Measurements from ENCODE around the gene CYSLTR2.

CYSLTR2 gene

DNA sequence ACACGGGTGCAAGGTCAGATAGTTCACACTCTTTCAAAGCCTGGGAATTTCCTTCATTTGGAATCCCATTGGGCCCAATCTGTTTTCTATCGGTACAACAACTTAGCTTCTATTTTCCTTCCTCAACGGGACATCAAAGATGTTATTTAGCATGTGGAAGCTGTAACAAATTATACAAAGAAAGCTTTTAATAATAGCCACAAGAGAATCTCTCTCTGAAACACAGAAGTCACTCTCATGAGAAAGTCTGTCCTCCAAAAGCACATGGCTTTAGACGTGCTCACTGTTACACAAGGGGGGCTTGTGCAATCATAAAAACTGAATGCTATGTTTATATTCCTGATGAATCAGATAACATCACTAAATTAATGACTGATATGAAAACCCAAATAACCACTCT is 28.9 kb upstream of the CYSLTR2 start:
- Histone ChIP-seq H3K4me3 (ENCODE audit: low read depth, low read length) (no peak overlapping the region), H3K27me3 (ENCODE audit: control insufficient read depth, insufficient read depth, low read length) (no peaks in the 10 kb centered on the region), H3K36me3 (ENCODE audit: control insufficient read depth, insufficient read depth, low read length) (no peaks in the 10 kb centered on the region), H3K9me3 (ENCODE audit: control insufficient read depth, low read length) (no peaks in the 10 kb centered on the region), H3K4me2 (ENCODE audit: low read length) (no peak overlapping the region), H3K4me1 (no peaks in the 10 kb centered on the region), H3K27ac (no peak overlapping the region), H3K79me2 (no peaks in the 10 kb centered on the region), H3K9ac (no peak overlapping the region), H2AFZ (no peak overlapping the region)
- TF ChIP-seq CTCF (IDR thresholded peaks at IDR 0.05): no peak

- Histone ChIP-seq H3K9ac (no peak overlapping the region), H3K4me2 (ENCODE audit: low read length) (no peak overlapping the region), H2AFZ (peak overlapping the region; percentile 38), H3K4me1 (no peaks in the 10 kb centered on the region), H3K36me3 (ENCODE audit: control insufficient read depth, insufficient read depth, low read length) (no peaks in the 10 kb centered on the region), H3K9me3 (ENCODE audit: control insufficient read depth, low read length) (no peaks in the 10 kb centered on the region), H3K79me2 (no peaks in the 10 kb centered on the region), H3K27ac (peak overlapping the region; percentile 49), H3K27me3 (ENCODE audit: control insufficient read depth, insufficient read depth, low read length) (no peaks in the 10 kb centered on the region), H3K4me3 (ENCODE audit: low read depth, low read length) (no peak overlapping the region)
- TF ChIP-seq CTCF (IDR thresholded peaks at IDR 0.05): no peak
These were observed 28.2 kb upstream of the CYSLTR2 start for GRCh38 chr13:48625413-48626076.

- Histone ChIP-seq H3K27ac (peak overlapping the region; percentile 49), H3K36me3 (ENCODE audit: control insufficient read depth, insufficient read depth, low read length) (no peaks in the 10 kb centered on the region), H3K4me3 (ENCODE audit: low read depth, low read length) (no peak overlapping the region), H3K9me3 (ENCODE audit: control insufficient read depth, low read length) (no peaks in the 10 kb centered on the region), H3K27me3 (ENCODE audit: control insufficient read depth, insufficient read depth, low read length) (no peaks in the 10 kb centered on the region), H2AFZ (peak overlapping the region; percentile 38), H3K79me2 (no peaks in the 10 kb centered on the region), H3K4me1 (no peaks in the 10 kb centered on the region), H3K4me2 (ENCODE audit: low read length) (no peak overlapping the region), H3K9ac (no peak overlapping the region)
- no peak for TF ChIP-seq CTCF (IDR thresholded peaks at IDR 0.05)
These were observed 27.7 kb upstream of the CYSLTR2 start for GRCh38 chr13:48626077-48626449.

DNA sequence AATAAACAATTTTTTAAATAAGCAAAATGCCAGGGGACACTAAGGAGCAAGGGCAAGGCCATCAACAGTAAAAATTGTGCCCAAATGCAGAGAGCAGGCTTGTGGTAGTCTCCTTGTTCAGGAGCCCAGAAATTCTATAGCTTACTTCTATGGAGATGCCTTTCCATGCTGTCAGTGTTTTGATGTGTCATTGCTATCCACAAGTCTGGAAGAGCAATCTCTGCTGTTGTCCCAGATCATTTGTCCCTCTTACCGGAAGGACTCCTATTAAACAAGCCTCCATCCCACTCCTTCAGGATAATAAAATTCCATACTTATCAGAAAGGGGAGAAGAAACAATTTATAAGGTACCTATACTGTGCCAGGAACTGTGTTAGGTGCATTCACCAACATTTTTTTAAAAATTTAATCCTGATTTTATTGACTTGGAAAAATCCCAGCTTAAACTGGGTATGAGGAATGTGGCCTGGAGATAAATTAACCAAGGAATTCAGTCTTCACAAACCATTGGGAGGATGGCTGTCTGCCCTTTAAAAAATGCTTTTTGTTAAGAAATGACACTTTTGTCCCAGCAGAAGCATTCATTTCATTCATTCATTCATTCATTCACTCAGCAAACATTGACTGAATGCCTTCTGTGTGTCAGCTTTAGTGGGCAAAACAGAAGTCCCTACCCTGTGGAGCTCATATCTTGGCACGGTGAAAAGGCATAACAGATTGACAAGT is 26.8 kb upstream of the CYSLTR2 start:
- Histone ChIP-seq H3K4me3 (ENCODE audit: low read depth, low read length) (no peak overlapping the region), H2AFZ (no peak overlapping the region), H3K4me1 (no peaks in the 10 kb centered on the region), H3K27me3 (ENCODE audit: control insufficient read depth, insufficient read depth, low read length) (no peaks in the 10 kb centered on the region), H3K79me2 (no peaks in the 10 kb centered on the region), H3K9me3 (ENCODE audit: control insufficient read depth, low read length) (no peaks in the 10 kb centered on the region), H3K36me3 (ENCODE audit: control insufficient read depth, insufficient read depth, low read length) (no peaks in the 10 kb centered on the region), H3K9ac (no peak overlapping the region), H3K4me2 (ENCODE audit: low read length) (no peak overlapping the region), H3K27ac (no peak overlapping the region)
- TF ChIP-seq CTCF (IDR thresholded peaks at IDR 0.05): no peak

DNA sequence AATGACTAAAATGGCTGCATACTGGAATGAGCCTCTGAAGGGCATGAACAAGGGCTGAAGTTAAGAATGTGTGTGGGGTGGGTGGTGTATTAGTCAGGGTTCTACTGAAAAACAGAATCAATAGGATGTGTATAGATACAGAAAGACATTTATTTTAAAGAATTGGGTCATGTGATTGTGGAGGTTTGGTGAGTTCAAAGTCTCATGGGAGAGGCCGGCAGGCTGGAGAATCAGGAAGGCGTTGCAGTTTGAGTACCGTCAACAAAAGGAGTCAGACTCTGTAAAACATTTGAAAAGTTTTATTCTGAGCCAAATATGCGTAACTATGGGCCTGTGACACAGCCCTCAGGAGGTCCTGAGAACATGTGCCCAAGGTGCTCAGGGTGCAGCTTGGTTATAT is 24.5 kb upstream of the CYSLTR2 start:
- H3K79me2 ChIP-seq: no peaks in the 10 kb centered on the region
- TF ChIP-seq CTCF (IDR thresholded peaks at IDR 0.05): no peak
- no peaks in the 10 kb centered on the region for H3K9me3 ChIP-seq (ENCODE audit: control insufficient read depth, low read length)
- H3K4me2 ChIP-seq (ENCODE audit: low read length): no peak overlapping the region
- H3K4me3 ChIP-seq (ENCODE audit: low read depth, low read length): no peak overlapping the region
- H3K27me3 ChIP-seq (ENCODE audit: control insufficient read depth, insufficient read depth, low read length): no peaks in the 10 kb centered on the region
- H2AFZ ChIP-seq: no peak overlapping the region
- no peaks in the 10 kb centered on the region for H3K4me1 ChIP-seq
- no peak overlapping the region for H3K9ac ChIP-seq
- H3K27ac ChIP-seq: no peak overlapping the region
- no peaks in the 10 kb centered on the region for H3K36me3 ChIP-seq (ENCODE audit: control insufficient read depth, insufficient read depth, low read length)
